H7 (cell line): Measurements from ENCODE around the gene ADAMTS9. TPM values are rescaled to one million over a fixed set of nuclear protein-coding genes. Genes with fewer than 3 reads are reported as not detected.

Source experiments
- DNase-seq: peaks from one replicate; pipeline ENCODE4 v3.0.0; 2012
- H3K27me3 ChIP-seq: 2 replicates; pipeline ENCODE4 v1.6.0; 2011; ENCODE audit warnings: mild to moderate bottlenecking, low read length; ENCODE audit not compliant: control insufficient read depth, insufficient read depth
- H3K36me3 ChIP-seq: replicated peaks from 2 replicates; pipeline ENCODE4 v1.5.1; 2011; ENCODE audit warnings: low read length; ENCODE audit not compliant: control insufficient read depth, insufficient read depth
- H3K4me3 ChIP-seq: 2 replicates; pipeline ENCODE4 v1.5.1; 2011; ENCODE audit warnings: low read depth, mild to moderate bottlenecking, control low read depth, low read length, moderate library complexity; ENCODE audit not compliant: insufficient read depth
- total RNA-seq: library from RNA; depleted of rRNA; stranded (reverse); fragments of >200 nt; shearing (Covaris generic); gene quantifications from 2 replicates; pipeline ENCODE4 v1.2.3, GENCODE V29; 2014

Gene ADAMTS9
- total RNA-seq, 1 experiment from 2014 or later: 4.9 TPM

- H3K4me3 ChIP-seq: no peak overlapping the region
- no peaks in the 10 kb centered on the region for H3K36me3 ChIP-seq
- DNase-seq: no peak
- H3K27me3 ChIP-seq: peaks cover 1% of the 10 kb centered on the region; the same call in 1 of the 2 replicates
These were observed 13.2 kb downstream of the ADAMTS9 start for GRCh38 chr3:64674591-64675076.

- DNase-seq: no peak
- Histone ChIP-seq H3K27me3 (no peaks in the 10 kb centered on the region), H3K36me3 (no peaks in the 10 kb centered on the region), H3K4me3 (no peak overlapping the region)
These were observed 14.6 kb downstream of the ADAMTS9 start for GRCh38 chr3:64673159-64673715.

- Histone ChIP-seq H3K36me3 (no peaks in the 10 kb centered on the region), H3K27me3 (no peaks in the 10 kb centered on the region), H3K4me3 (no peak overlapping the region)
- DNase-seq: no peak
These were observed 19.0 kb downstream of the ADAMTS9 start for GRCh38 chr3:64668582-64669510.

- H3K36me3 ChIP-seq: no peaks in the 10 kb centered on the region
- DNase-seq: no peak
- H3K4me3 ChIP-seq: no peak overlapping the region
- H3K27me3 ChIP-seq: no peaks in the 10 kb centered on the region
These were observed 19.8 kb downstream of the ADAMTS9 start for GRCh38 chr3:64667887-64668581.

GRCh38 chr3:64667138-64667537 is 20.7 kb downstream of the ADAMTS9 start:
- Histone ChIP-seq H3K4me3 (no peak overlapping the region), H3K27me3 (no peaks in the 10 kb centered on the region), H3K36me3 (no peaks in the 10 kb centered on the region)
- no peak for DNase-seq

GRCh38 chr3:64666171-64666588 is 21.6 kb downstream of the ADAMTS9 start:
- DNase-seq: no peak
- H3K27me3 ChIP-seq: no peaks in the 10 kb centered on the region
- no peak overlapping the region for H3K4me3 ChIP-seq
- no peaks in the 10 kb centered on the region for H3K36me3 ChIP-seq

- H3K27me3 ChIP-seq: no peaks in the 10 kb centered on the region
- H3K36me3 ChIP-seq: no peaks in the 10 kb centered on the region
- no peak for DNase-seq
- no peak overlapping the region for H3K4me3 ChIP-seq
These were observed 23.4 kb downstream of the ADAMTS9 start for GRCh38 chr3:64664397-64664796.

- no peak for DNase-seq
- Histone ChIP-seq H3K27me3 (no peaks in the 10 kb centered on the region), H3K36me3 (no peaks in the 10 kb centered on the region), H3K4me3 (no peak overlapping the region)
These were observed 28.2 kb downstream of the ADAMTS9 start for GRCh38 chr3:64659617-64659978.

- no peak overlapping the region for H3K4me3 ChIP-seq
- no peak for DNase-seq
These were observed 29.8 kb downstream of the ADAMTS9 start for GRCh38 chr3:64658001-64658400.

GRCh38 chr3:64656544-64656943 is 31.3 kb downstream of the ADAMTS9 start:
- Histone ChIP-seq H3K4me3 (no peak overlapping the region), H3K36me3 (no peaks in the 10 kb centered on the region), H3K27me3 (no peaks in the 10 kb centered on the region)
- no peak for DNase-seq

More at GRCh38 chr3:64658001-64658400, 29.8 kb downstream of the ADAMTS9 start:
- H3K27me3 ChIP-seq: no peaks in the 10 kb centered on the region
- H3K36me3 ChIP-seq: no peaks in the 10 kb centered on the region

- H3K27me3 ChIP-seq: no peaks in the 10 kb centered on the region
- no peak overlapping the region for H3K4me3 ChIP-seq
- no peak for DNase-seq
- H3K36me3 ChIP-seq: no peaks in the 10 kb centered on the region
These were observed 32.6 kb downstream of the ADAMTS9 start for GRCh38 chr3:64655160-64655559.

GRCh38 chr3:64654013-64654412 is 33.8 kb downstream of the ADAMTS9 start:
- no peak for DNase-seq
- no peak overlapping the region for H3K4me3 ChIP-seq
- no peaks in the 10 kb centered on the region for H3K36me3 ChIP-seq
- no peaks in the 10 kb centered on the region for H3K27me3 ChIP-seq

GRCh38 chr3:64653101-64653500 is 34.7 kb downstream of the ADAMTS9 start:
- DNase-seq: no peak
- H3K36me3 ChIP-seq: no peaks in the 10 kb centered on the region
- no peaks in the 10 kb centered on the region for H3K27me3 ChIP-seq
- H3K4me3 ChIP-seq: no peak overlapping the region

GRCh38 chr3:64651741-64652241 is 36.0 kb downstream of the ADAMTS9 start:
- no peaks in the 10 kb centered on the region for H3K36me3 ChIP-seq
- no peak for DNase-seq
- no peak overlapping the region for H3K4me3 ChIP-seq
- no peaks in the 10 kb centered on the region for H3K27me3 ChIP-seq
